GM18951 (cell line): ENCODE measurements around the gene SLC25A36.
"Not testable (repeated sequence)": the region's sequence is repeated elsewhere in the genome, so short reads cannot be mapped to it uniquely, and the experiment has no call there.

Experiments
- POLR2A ChIP-seq: IDR thresholded peaks from 4 replicates; pipeline ENCODE4 v1.6.1; 2011; ENCODE audit warnings: mild to moderate bottlenecking; ENCODE audit not compliant: insufficient read length, insufficient read depth; ENCODE audit errors: extremely low read depth
- in situ Hi-C: fragments of 300-500 bp; cut with MboI; formaldehyde crosslinking; loops from one replicate; pipeline ENCODE4 v1.12.0; 2022; ENCODE audit warnings: low sequenced_read_pairs, mixed read lengths, inconsistent platforms; ENCODE audit not compliant: unreplicated experiment

The SLC25A36 gene

DNA sequence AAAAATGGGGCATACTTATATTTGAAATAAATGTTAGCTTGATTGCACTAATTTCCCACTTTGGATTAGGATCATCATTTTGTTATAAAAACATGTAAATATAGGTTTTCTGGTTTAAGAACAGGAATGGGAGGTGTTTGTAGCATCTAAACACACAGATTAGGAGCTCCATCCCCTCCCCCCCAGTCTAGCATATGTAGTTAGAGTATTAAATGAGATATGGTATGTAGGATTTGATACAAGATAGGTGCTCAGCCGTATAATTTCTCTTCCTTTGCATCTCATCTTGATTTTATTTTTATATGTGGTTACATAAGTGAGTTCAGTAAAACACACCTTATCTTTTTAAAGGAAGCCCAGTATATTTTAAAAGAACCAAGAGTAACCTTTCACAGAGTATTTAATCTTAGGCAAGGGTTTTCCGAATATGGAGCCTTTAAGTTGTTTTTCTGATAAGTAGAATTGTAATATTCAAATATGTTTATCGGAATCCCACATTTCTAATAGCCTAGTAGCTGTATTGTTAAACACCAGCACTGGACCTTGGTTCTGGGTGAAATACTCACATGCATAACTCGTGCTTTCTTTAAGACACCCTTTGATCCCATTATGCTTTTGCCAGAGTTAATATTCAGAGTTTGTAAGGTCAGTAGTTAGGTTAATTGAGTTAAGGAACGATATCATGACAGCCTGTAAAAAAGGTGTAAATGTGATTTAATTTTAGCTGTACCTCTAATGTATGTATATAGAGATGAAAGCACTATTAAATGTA, 2.3 kb downstream of the SLC25A36 start:
- in situ Hi-C loops, result no loop called here
- no peak for TF ChIP-seq POLR2A

DNA sequence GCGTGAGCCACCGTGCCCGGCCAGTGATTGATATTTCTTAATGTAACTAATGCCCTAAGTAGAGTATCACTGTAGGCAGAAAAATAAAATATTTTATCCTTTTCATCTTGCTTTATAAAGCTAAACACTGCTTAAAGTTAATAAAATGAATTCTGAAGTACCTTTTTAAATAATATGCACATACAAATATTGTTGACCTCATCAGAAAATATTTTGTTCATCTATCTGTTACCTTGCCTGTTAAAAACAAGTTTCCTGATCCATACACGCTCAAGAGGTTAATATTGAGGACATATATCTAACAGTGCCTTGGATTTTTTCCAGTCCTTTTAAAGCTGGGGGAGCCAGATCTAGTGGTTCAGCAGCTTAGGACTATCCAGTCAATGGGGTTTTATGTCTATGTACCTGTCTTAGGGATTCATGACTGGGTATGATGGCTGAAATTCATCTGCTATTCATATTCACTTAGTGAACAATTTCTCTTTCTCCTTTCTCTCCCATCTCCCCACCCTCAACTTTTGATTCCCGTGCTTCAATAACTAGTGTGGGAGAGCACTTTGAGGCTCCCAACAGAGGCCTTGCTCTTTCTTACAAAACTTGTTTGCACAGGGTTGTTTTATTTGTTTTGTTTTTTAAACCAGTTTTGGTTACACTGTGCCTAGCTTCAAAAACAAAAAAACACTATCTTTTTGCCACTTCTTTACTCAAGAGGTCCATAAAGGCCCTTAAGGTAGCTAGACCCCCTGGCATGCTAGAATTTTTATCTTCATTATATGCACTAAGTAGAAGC, 7.0 kb downstream of the SLC25A36 start:
- no peak for TF ChIP-seq POLR2A
- in situ Hi-C loops, result no loop called here

DNA sequence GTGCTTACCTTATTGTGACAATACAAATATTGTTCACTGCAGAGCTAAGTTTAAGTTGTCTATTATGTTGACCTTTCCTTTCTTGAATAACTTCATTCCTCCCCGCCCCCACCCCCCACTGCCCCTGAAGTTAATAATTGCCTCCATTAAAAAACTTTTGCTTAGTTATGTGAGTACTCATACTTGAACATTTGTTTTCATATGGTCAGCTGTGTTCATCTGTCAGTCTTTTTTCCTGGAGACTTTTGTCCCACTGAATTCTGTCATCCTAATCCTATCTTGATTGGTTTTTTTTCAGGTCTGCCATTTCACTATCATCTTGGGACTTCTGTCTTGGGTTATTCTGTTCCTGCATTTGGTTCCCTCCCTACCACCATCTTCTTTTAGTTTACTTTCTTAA, 8.5 kb downstream of the SLC25A36 start:
- in situ Hi-C loops, result no loop called here
- TF ChIP-seq POLR2A, result no peak

DNA sequence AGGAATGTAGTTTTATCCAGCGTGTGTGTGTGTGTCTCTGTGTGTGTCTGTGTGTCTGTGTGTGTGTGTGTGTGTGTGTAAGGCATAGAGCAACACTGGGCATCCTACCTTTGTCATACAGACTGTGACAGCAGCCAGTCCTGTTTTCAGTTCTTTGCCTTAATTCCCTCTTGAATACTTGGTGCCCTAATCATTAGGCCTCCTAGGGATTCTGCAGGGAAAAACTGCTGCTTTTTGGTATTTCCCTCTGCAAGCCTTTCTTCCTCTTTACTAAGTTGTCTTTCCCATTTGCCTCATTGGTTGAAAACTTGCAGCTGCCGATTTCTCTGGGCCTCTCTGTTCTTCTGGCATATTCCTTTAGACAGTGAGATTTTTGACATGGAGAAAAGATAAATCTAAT, 9.2 kb downstream of the SLC25A36 start:
- in situ Hi-C loops, result no loop called here
- TF ChIP-seq POLR2A, result no peak

DNA sequence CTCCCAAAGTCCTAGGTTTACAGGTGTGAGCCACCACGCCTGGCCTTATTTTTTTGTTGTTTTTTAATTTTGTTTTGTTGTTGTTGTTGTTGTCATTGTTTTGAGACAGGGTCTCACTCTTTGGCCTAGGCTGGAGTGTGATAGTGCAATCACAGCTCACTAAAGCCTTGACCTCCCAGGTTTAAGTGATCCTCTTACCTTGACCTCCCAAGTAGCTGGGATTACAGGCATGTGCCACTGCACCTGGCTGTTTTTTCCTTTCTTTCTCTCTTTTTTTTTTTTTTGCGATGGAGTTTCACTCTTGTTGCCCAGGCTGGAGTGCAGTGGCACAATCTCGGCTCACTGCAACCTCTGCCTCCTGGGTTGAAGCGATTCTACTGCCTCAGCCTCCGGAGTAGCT, 10.1 kb downstream of the SLC25A36 start:
- in situ Hi-C loops, result not testable (repeated sequence)

DNA sequence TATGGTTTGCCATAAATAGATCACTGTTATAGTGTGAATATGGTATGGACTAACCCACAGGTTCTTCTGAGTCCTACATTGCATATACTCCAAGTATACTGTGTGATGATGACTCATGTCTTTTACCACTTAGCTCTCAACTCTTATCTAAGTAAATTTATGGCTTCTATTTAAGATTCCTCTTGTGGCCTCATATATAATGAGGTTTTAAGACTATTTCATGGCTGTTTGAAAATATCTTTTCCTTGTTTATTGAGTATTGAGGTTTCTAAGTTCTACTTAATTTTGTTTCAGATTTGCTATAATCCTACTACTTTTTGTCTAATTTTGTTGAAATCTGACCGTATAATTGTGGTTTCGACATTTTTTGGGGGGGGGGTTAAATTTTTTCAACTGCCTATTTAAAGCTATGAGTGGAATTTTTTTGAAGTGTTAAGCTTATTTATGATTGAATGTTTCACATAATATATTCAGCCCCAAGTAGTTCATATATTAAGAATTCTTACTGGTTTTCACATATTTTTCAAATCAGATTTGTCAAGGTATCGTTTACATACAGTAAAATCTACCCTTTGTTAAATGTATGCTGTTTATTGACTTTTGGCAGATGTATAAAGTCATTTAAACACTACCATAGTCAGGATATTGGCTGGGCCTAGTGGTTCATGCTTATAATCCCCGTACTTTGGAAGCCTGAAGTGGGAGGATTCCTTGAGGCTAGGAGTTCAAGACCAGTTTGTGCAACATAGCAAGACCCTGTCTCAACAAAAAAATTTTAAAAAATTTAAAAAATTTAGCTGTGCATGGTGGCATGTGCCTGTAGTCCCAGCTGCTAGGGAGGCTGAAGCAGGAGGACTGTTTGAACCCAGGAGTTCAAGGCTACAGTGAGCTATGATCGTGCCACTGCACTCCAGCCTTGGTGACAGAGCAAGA, 11.7 kb downstream of the SLC25A36 start:
- in situ Hi-C loops, result no loop called here
- TF ChIP-seq POLR2A, result no peak

DNA sequence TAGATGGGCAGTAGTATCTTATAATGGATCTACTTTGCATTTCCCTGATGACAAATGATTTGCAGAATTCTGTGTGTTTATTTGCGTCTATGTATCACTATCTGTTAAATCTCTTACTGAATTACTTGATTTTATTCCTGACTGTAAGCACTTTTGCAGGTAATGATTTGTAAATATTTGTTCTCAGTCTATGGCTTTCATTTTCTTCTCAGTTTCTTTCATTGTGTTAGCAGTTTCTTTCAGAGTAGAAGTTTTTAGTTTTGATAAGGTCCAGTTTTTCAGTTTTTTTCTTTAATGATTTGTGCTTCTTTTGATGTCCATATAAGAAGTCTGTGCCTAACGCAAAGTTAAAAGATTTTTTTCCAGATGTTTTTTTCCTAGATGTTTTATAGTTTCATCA, 12.9 kb downstream of the SLC25A36 start:
- in situ Hi-C loops, result no loop called here
- TF ChIP-seq POLR2A, result no peak

DNA sequence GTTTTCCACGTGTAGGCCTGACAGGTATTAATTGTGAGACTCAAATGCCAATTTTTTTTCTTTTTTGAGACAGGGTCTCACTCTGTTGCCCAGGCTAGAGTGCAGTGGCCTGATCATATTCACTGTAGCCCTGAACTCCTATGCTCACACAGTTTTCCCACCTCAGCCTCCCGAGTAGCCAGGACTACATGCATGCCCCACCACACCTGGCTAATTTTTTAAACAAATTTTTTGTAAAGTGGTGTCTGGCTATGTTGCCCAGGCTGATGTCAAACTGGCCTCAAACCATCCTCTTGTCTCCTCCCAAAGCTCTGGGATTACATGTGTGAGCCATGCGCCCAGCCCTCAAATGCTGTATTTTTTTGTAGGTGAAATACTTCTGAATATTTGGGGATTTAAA, 14.0 kb downstream of the SLC25A36 start:
- in situ Hi-C loops, result no loop called here
- TF ChIP-seq POLR2A, result no peak

DNA sequence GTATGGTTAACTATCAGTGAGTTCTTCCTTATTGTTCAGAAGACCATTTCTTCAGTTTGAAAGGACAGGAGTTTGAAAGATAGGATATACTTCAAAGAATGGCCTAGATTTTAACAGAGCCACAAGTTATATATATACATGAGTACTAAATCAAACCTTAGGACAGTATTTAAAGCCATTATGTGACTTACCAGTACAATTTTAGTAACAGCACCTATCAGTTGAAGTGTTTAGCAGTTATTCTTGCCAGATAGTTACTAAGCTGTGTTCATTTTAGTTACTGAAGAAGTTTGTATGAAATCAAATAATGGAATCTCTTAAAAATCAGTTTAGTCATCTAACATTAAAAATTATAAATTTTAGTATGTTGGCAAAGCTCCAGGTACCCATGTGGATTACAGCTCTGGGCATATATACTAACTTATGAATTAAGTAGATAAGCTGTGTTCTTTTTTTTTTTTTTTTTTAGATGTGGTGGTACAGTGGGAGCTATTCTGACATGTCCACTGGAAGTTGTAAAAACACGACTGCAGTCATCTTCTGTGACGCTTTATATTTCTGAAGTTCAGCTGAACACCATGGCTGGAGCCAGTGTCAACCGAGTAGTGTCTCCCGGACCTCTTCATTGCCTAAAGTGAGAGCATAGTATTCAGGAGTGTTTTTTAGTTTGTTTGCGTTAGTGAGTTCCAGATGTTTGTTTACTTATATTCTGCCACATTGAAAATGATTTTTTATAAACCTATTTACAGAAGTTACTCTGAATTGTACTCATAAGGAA, 14.6 kb downstream of the SLC25A36 start:
- in situ Hi-C loops, result no loop called here
- no peak for TF ChIP-seq POLR2A

DNA sequence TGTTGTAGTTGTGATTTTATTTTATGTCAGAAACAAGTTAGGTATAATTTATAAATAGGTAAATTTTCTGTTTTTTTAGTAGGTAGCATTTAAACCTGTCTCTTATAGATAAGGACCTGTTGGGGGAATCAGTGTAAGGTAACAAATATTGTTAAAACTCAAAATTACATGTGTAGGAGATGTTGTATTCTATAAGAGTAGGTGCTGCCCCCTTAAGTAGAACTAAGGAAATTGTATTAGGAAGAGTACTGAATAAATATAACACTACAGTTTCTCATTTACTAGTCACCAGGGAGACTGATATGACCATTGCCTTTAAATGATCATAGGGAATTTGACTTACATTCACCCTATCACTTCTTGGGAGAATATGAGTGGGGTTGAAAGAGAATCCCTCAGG, 31.2 kb downstream of the SLC25A36 start:
- in situ Hi-C loops, result no loop called here
- TF ChIP-seq POLR2A, result no peak

DNA sequence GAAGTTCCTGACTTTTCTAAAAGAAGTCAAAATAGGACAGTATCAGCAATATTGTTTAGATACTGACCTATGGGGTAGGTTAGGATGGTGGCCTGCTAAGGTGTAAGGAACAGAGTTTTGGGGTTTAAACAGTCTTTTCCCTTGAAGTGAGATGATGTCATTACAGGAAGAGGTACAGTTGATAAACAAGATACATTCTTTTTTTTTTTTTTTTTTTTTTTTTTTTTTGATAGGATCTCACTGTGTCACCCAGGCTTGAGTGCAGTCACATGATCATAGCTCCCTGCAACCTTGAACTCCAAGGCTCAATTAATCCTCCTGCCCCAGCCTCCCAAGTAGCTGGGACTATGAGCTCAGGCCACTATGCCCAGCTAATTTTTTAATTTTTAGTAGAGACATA, 33.3 kb downstream of the SLC25A36 start:
- in situ Hi-C loops, result no loop called here
- TF ChIP-seq POLR2A, result no peak

DNA sequence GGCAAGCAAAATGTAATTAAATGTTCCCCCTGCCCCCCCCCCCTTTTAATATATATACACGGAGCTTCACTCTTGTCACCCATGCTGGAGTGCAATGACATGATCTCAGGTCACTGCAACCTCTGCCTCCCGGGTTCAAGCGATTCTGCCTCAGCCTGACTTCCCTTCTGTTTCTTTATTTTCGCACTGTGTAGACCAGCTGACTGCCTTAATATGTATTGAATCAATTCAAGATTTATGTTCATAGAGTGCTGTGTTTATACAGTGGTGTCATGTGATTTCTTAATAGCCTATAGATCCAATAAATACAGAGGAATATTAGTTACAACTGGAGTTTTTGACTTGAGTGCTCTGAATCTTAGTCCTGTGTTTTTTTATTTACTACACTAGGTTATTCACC, 39.0 kb downstream of the SLC25A36 start:
- TF ChIP-seq POLR2A, result no peak
- in situ Hi-C loops, result no loop called here

DNA sequence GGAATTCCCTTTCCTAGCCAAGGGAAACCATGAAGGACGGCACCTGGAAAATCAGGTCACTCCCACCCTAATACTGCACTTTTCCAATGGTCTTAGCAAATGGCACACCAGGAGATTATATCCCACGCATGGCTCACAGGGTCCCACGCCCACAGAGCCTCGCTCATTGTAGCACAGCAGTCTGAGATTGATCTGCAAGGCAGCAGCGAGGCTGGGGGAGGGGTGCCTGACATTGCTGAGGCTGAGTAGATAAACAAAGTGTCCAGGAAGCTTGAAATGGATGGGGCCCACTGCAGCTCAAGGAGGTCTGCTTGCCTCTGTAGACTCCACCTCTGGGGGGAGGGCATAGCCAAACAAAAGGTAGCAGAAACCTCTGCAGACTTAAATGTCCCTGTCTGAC, 46.2 kb downstream of the SLC25A36 start:
- in situ Hi-C loops, result not testable (repeated sequence)
